ENCODE data around the gene WASF3.

WASF3 gene

DNA sequence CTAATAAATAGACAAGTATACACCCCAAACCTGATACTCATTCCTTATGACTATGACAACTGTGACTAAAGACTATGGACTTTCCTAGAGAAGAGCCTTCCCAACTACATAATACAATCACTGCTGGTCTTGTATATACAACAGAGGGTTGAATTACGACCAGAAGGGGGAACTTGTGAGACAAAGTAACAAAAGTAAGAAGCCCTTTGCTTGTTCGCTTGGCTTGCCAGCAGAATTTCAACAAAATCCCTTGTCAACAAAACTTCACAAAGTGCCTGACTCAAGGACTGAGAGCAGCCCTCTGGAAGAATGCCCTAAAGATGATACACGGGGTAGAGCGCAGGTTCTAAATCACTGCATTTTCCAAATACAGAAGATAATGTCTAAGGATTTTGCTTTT lies 99.4 kb downstream of the WASF3 start:
- no peak for TF ChIP-seq EP300 (IDR thresholded peaks at IDR 0.05; ENCODE audit: borderline replicate concordance)
- TF ChIP-seq EGR1 (IDR thresholded peaks at IDR 0.05): no peak
- TF ChIP-seq NFIC (IDR thresholded peaks at IDR 0.05): no peak
- TF ChIP-seq TCF12 (IDR thresholded peaks at IDR 0.05; ENCODE audit: low read depth): no peak
- TF ChIP-seq, protein P1, sequence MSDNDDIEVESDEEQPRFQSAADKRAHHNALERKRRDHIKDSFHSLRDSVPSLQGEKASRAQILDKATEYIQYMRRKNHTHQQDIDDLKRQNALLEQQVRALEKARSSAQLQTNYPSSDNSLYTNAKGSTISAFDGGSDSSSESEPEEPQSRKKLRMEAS (IDR thresholded peaks at IDR 0.05): no peak
- no peak for TF ChIP-seq TAF1 (IDR thresholded peaks at IDR 0.05; ENCODE audit: low read depth)
- no peak for TF ChIP-seq TEAD4 (IDR thresholded peaks at IDR 0.05)
- no peak for TF ChIP-seq CEBPB (IDR thresholded peaks at IDR 0.05)
- TF ChIP-seq, protein P2, sequence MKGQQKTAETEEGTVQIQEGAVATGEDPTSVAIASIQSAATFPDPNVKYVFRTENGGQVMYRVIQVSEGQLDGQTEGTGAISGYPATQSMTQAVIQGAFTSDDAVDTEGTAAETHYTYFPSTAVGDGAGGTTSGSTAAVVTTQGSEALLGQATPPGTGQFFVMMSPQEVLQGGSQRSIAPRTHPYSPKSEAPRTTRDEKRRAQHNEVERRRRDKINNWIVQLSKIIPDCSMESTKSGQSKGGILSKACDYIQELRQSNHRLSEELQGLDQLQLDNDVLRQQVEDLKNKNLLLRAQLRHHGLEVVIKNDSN (IDR thresholded peaks at IDR 0.05): no peak
- no peak for TF ChIP-seq CREB1 (IDR thresholded peaks at IDR 0.05; ENCODE audit: low read depth)
- TF ChIP-seq ZBTB7A (IDR thresholded peaks at IDR 0.05; ENCODE audit: low read depth): no peak
- TF ChIP-seq YY1 (IDR thresholded peaks at IDR 0.05; ENCODE audit: low read depth): no peak
- no peak for TF ChIP-seq FOXM1 (IDR thresholded peaks at IDR 0.05; ENCODE audit: borderline replicate concordance, low read depth)
- TF ChIP-seq, protein P3, sequence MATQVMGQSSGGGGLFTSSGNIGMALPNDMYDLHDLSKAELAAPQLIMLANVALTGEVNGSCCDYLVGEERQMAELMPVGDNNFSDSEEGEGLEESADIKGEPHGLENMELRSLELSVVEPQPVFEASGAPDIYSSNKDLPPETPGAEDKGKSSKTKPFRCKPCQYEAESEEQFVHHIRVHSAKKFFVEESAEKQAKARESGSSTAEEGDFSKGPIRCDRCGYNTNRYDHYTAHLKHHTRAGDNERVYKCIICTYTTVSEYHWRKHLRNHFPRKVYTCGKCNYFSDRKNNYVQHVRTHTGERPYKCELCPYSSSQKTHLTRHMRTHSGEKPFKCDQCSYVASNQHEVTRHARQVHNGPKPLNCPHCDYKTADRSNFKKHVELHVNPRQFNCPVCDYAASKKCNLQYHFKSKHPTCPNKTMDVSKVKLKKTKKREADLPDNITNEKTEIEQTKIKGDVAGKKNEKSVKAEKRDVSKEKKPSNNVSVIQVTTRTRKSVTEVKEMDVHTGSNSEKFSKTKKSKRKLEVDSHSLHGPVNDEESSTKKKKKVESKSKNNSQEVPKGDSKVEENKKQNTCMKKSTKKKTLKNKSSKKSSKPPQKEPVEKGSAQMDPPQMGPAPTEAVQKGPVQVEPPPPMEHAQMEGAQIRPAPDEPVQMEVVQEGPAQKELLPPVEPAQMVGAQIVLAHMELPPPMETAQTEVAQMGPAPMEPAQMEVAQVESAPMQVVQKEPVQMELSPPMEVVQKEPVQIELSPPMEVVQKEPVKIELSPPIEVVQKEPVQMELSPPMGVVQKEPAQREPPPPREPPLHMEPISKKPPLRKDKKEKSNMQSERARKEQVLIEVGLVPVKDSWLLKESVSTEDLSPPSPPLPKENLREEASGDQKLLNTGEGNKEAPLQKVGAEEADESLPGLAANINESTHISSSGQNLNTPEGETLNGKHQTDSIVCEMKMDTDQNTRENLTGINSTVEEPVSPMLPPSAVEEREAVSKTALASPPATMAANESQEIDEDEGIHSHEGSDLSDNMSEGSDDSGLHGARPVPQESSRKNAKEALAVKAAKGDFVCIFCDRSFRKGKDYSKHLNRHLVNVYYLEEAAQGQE (IDR thresholded peaks at IDR 0.05; ENCODE audit: low read depth): no peak
- no peak for TF ChIP-seq RAD21 (IDR thresholded peaks at IDR 0.05; ENCODE audit: low read depth)

GRCh38 chr13:26658448-26659385 lies 101.2 kb downstream of the WASF3 start:
- no peak for TF ChIP-seq RAD21 (IDR thresholded peaks at IDR 0.05; ENCODE audit: low read depth)
- TF ChIP-seq, protein P3 (IDR thresholded peaks at IDR 0.05; ENCODE audit: low read depth): no peak
- no peak for TF ChIP-seq EP300 (IDR thresholded peaks at IDR 0.05; ENCODE audit: borderline replicate concordance)

- TF ChIP-seq TEAD4 (IDR thresholded peaks at IDR 0.05) (no peak), CREB1 (IDR thresholded peaks at IDR 0.05; ENCODE audit: low read depth) (no peak), ZBTB7A (IDR thresholded peaks at IDR 0.05; ENCODE audit: low read depth) (no peak), TAF1 (IDR thresholded peaks at IDR 0.05; ENCODE audit: low read depth) (no peak), EP300 (IDR thresholded peaks at IDR 0.05; ENCODE audit: borderline replicate concordance) (no peak), EGR1 (IDR thresholded peaks at IDR 0.05) (no peak), RAD21 (IDR thresholded peaks at IDR 0.05; ENCODE audit: low read depth) (no peak), NFIC (IDR thresholded peaks at IDR 0.05) (no peak), FOXM1 (IDR thresholded peaks at IDR 0.05; ENCODE audit: borderline replicate concordance, low read depth) (no peak), TCF12 (IDR thresholded peaks at IDR 0.05; ENCODE audit: low read depth) (no peak), YY1 (IDR thresholded peaks at IDR 0.05; ENCODE audit: low read depth) (no peak), CEBPB (IDR thresholded peaks at IDR 0.05) (no peak)
- TF ChIP-seq, protein P3 (IDR thresholded peaks at IDR 0.05; ENCODE audit: low read depth): no peak
- TF ChIP-seq, protein P1 (IDR thresholded peaks at IDR 0.05): no peak
- TF ChIP-seq, protein P2 (IDR thresholded peaks at IDR 0.05): no peak
These were observed 102.7 kb downstream of the WASF3 start for GRCh38 chr13:26660185-26660584.

DNA sequence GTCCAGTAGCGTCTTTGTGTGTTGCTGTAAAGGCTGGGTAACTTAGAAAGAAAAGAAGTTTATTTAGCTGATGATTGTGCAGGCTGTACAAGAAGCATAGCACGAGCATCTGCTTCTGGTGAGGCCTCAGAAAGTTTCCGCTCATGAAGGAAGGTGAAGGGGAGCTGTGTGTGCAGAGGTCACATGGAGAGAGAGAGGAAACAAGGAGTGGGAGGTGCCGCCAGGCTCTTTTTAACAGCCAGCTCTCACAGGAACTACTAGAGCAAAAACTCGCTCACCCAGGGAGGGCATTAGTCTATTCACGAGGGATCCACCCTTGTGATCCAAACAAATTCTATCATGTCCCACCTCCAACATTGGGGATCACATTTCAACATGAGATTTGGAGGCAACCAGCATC lies 103.3 kb downstream of the WASF3 start:
- TF ChIP-seq YY1 (IDR thresholded peaks at IDR 0.05; ENCODE audit: low read depth): no peak
- TF ChIP-seq TCF12 (IDR thresholded peaks at IDR 0.05; ENCODE audit: low read depth): no peak
- no peak for TF ChIP-seq FOXM1 (IDR thresholded peaks at IDR 0.05; ENCODE audit: borderline replicate concordance, low read depth)
- TF ChIP-seq, protein P2 (IDR thresholded peaks at IDR 0.05): no peak
- TF ChIP-seq CEBPB (IDR thresholded peaks at IDR 0.05): no peak
- no peak for TF ChIP-seq EGR1 (IDR thresholded peaks at IDR 0.05)
- no peak for TF ChIP-seq CREB1 (IDR thresholded peaks at IDR 0.05; ENCODE audit: low read depth)
- no peak for TF ChIP-seq RAD21 (IDR thresholded peaks at IDR 0.05; ENCODE audit: low read depth)
- no peak for TF ChIP-seq EP300 (IDR thresholded peaks at IDR 0.05; ENCODE audit: borderline replicate concordance)
- no peak for TF ChIP-seq TAF1 (IDR thresholded peaks at IDR 0.05; ENCODE audit: low read depth)
- TF ChIP-seq, protein P1 (IDR thresholded peaks at IDR 0.05): no peak
- TF ChIP-seq NFIC (IDR thresholded peaks at IDR 0.05): no peak
- no peak for TF ChIP-seq TEAD4 (IDR thresholded peaks at IDR 0.05)
- TF ChIP-seq ZBTB7A (IDR thresholded peaks at IDR 0.05; ENCODE audit: low read depth): no peak
- TF ChIP-seq, protein P3 (IDR thresholded peaks at IDR 0.05; ENCODE audit: low read depth): no peak

Data from Ishikawa (cell line).